SK-N-SH (cell line): ENCODE measurements around the gene CLEC2D. TPM values are rescaled to one million over a fixed set of nuclear protein-coding genes. Genes with fewer than 3 reads are reported as not detected.

Source experiments
- CTCF ChIA-PET: fragments of 300-600, 350-600 bp; formaldehyde crosslinking; extraction: SDS; loops from one replicate; lab custom pipeline; 2021; lab: Yijun Ruan, JAX
- POLR2A ChIA-PET: fragments of 350-600 bp; sonication (Branson Sonifier 250); formaldehyde crosslinking; extraction: SDS; loops from one replicate; lab custom pipeline; 2020; ENCODE audit warnings: antibody characterized with exemption, inconsistent platforms; lab: Yijun Ruan, JAX
- DNase-seq: peaks from one replicate; pipeline ENCODE4 v3.0.0; 2012
- H2AFZ ChIP-seq: fragments of 200-600 bp; sonication (generic); 2 replicates; pipeline ENCODE4 v1.8.1; 2016; ENCODE audit warnings: antibody characterized with exemption, mild to moderate bottlenecking, low read depth
- H3F3A ChIP-seq: fragments of 200-600 bp; sonication (generic); replicated peaks from 2 replicates; pipeline ENCODE3; 2016; ENCODE audit warnings: antibody characterized with exemption, mild to moderate bottlenecking; ENCODE audit not compliant: insufficient read depth
- H3K27ac ChIP-seq, 2 experiments: fragments of 200-500 bp in 1 of 2; fragments of 200-600 bp in 1 of 2; sonication (Bioruptor generic) in 1 of 2; sonication (generic), shearing (Covaris generic) in 1 of 2; 2 replicates each; pipeline versions ENCODE4 v1.5.1 to v1.6.1; 2014 to 2016; ENCODE audit warnings: low read depth in 2 of 2, inconsistent platforms in 1 of 2, low read length in 1 of 2, mild to moderate bottlenecking in 1 of 2, mixed read lengths in 1 of 2
- H3K27me3 ChIP-seq: fragments of 200-600 bp; sonication (generic), shearing (Covaris generic); 2 replicates; pipeline ENCODE4 v1.6.1; 2016; ENCODE audit warnings: mixed run types; ENCODE audit not compliant: insufficient read depth
- H3K36me3 ChIP-seq, 2 experiments: fragments of 200-500 bp in 1 of 2; fragments of 200-600 bp in 1 of 2; sonication (Bioruptor generic) in 1 of 2; sonication (generic) in 1 of 2; replicated peaks in 1 of 2; 2 replicates each; pipeline versions ENCODE3 to v1.5.1; 2014 to 2016; ENCODE audit warnings: low read length in 1 of 2, mild to moderate bottlenecking in 1 of 2; ENCODE audit not compliant: insufficient read depth in 2 of 2, control insufficient read depth in 1 of 2
- H3K4me1 ChIP-seq, 2 experiments: fragments of 200-500 bp in 1 of 2; fragments of 200-600 bp in 1 of 2; sonication (Bioruptor generic) in 1 of 2; sonication (generic), shearing (Covaris generic) in 1 of 2; 2 replicates each; pipeline versions ENCODE4 v1.5.1 to v1.6.1; 2014 to 2016; ENCODE audit warnings: low read depth in 1 of 2, low read length in 1 of 2, mixed run types in 1 of 2; ENCODE audit not compliant: insufficient read depth in 2 of 2, control insufficient read depth in 1 of 2
- H3K4me2 ChIP-seq: fragments of 200-600 bp; sonication (generic), shearing (Covaris generic); 2 replicates; pipeline ENCODE4 v1.6.1; 2017; ENCODE audit warnings: mixed run types
- H3K4me3 ChIP-seq, 2 experiments: fragments of 200-500 bp in 1 of 2; fragments of 200-600 bp in 1 of 2; sonication (Bioruptor generic) in 1 of 2; sonication (generic), shearing (Covaris generic) in 1 of 2; 2 replicates each; pipeline versions ENCODE4 v1.5.1 to v1.8.1; 2014 to 2016; ENCODE audit warnings: low read depth in 2 of 2, inconsistent platforms in 1 of 2, low read length in 1 of 2, mild to moderate bottlenecking in 1 of 2, mixed read lengths in 1 of 2, moderate library complexity in 1 of 2
- H3K79me2 ChIP-seq: fragments of 200-600 bp; sonication (generic); 2 replicates; pipeline ENCODE4 v1.8.1; 2017; ENCODE audit warnings: mild to moderate bottlenecking; ENCODE audit not compliant: insufficient read depth
- H3K9ac ChIP-seq: fragments of 200-600 bp; sonication (generic); 2 replicates; pipeline ENCODE4 v1.6.1; 2017; ENCODE audit warnings: mixed run types
- H3K9me2 ChIP-seq: fragments of 200-600 bp; sonication (generic); 2 replicates; pipeline ENCODE4 v1.6.1; 2017; ENCODE audit warnings: mixed run types
- H3K9me3 ChIP-seq: fragments of 200-600 bp; sonication (generic); 2 replicates; pipeline ENCODE4 v1.6.1; 2017; ENCODE audit warnings: mixed run types, mild to moderate bottlenecking, moderate library complexity
- H4K20me1 ChIP-seq: fragments of 200-600 bp; sonication (generic); 2 replicates; pipeline ENCODE4 v1.6.1; 2017; ENCODE audit warnings: mild to moderate bottlenecking, mixed run types; ENCODE audit not compliant: insufficient read depth
- EZH2phosphoT487 ChIP-seq: fragments of 200-600 bp; sonication (generic); IDR thresholded peaks from 2 replicates; pipeline ENCODE4 v1.6.1; 2017; ENCODE audit warnings: low read depth, mixed run types, mild to moderate bottlenecking, antibody characterized with exemption, moderate library complexity, borderline replicate concordance
- GATA2 ChIP-seq: sonication (generic); formaldehyde crosslinking; IDR thresholded peaks from 2 replicates; pipeline ENCODE4 v1.5.0; 2020; ENCODE audit warnings: mild to moderate bottlenecking, missing genetic modification reagents
- MEF2A ChIP-seq: IDR thresholded peaks from 2 replicates; pipeline ENCODE4 v1.4.0; 2012; ENCODE audit warnings: low read depth, borderline replicate concordance
- NFIC ChIP-seq: IDR thresholded peaks from 2 replicates; pipeline ENCODE4 v1.4.0; 2012; ENCODE audit warnings: borderline replicate concordance
- RAD21 ChIP-seq: IDR thresholded peaks from 2 replicates; pipeline ENCODE4 v1.6.1; 2012; ENCODE audit warnings: mild to moderate bottlenecking, low read length
- RXRA ChIP-seq: IDR thresholded peaks from 2 replicates; pipeline ENCODE4 v1.4.0; 2012; ENCODE audit warnings: low read depth, mild to moderate bottlenecking, borderline replicate concordance
- SIN3A ChIP-seq: IDR thresholded peaks from 2 replicates; pipeline ENCODE4 v1.6.1; 2012; ENCODE audit warnings: low read depth, mild to moderate bottlenecking, low read length, moderate library complexity, borderline replicate concordance
- TAF1 ChIP-seq: IDR thresholded peaks from 2 replicates; pipeline ENCODE4 v1.6.1; 2012; ENCODE audit warnings: low read depth, mild to moderate bottlenecking, low read length, moderate library complexity, borderline replicate concordance
- TCF12 ChIP-seq: IDR thresholded peaks from 2 replicates; pipeline ENCODE4 v1.4.0; 2012
- WGBS: methylation state at CpG from one replicate; pipeline ENCODE4 v1.1.6; 2017; ENCODE audit warnings: low lambda C conversion rate; 5-methylcytosine and 5-hydroxymethylcytosine counted together
- polyA plus RNA-seq, 3 experiments: library from polyadenylated mRNA; depleted of rRNA; stranded (reverse); fragments of >200 nt; gene quantifications; 2 replicates each; pipeline ENCODE4 v1.2.3, GENCODE V29; 2012
- TF ChIP-seq, protein P1 (sequence below): IDR thresholded peaks from 2 replicates; pipeline ENCODE4 v1.4.0; 2012; ENCODE audit warnings: low read depth, borderline replicate concordance
- TF ChIP-seq, protein P2 (sequence below): IDR thresholded peaks from 2 replicates; pipeline ENCODE4 v1.6.1; 2012; ENCODE audit warnings: mild to moderate bottlenecking, low read depth, low read length, moderate library complexity
- TF ChIP-seq, protein P3 (sequence below): fragments of 150-350 bp; IDR thresholded peaks from 2 replicates; pipeline ENCODE4 v1.6.1; 2017; ENCODE audit warnings: antibody characterized with exemption, low read length, low read depth, borderline replicate concordance
- TF ChIP-seq, protein P4 (sequence below): fragments of 200-600 bp; sonication (generic); IDR thresholded peaks from 2 replicates; pipeline ENCODE4 v1.6.1; 2017; ENCODE audit warnings: antibody characterized with exemption, mild to moderate bottlenecking, moderate library complexity

The CLEC2D gene
- polyA plus RNA-seq, 1 of the 3 experiments (the other 2 are of a cell fraction), result 0.81 TPM

DNA sequence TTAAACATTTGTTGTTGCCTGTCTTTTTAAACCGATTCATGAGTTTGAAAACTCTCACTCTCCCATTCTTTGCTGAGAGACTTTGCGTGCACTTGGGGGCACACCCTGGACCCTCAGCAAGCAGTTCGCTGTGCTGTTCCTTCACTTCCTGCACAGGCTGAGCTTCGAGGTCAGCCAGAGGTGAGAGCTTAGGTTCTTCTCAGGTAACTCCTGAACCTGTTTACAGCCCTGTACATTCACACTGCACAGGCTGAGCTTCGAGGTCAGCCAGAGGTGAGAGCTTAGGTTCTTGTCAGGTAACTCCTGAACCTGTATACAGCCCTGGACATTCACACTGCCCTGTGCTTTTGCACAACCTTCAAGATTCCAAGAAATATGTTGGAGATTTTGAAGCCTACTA, 73.1 kb downstream of the CLEC2D start:
- POLR2A ChIA-PET, result no interaction called here
- Histone ChIP-seq H2AFZ (no peak overlapping the region), H3K4me2 (no peak overlapping the region)

DNA sequence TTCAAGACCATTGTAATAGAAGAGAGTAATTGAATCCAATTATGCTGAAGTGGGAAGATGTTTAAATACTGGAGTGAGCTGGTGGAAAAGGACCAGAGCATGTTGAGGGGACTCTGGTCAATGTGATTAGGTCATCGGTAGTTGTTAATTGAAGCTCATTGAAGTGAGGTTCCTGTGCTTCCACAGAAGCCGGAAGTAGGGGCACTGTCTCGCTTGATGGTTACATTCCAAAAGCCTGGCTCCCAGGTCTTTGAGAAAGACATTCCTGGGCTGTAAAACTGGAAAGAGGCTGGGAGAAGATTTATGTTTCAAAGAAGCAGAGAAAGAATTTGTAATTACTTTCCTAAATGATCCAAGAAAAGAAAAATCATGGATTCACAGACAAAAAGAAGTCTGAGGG, 75.7 kb downstream of the CLEC2D start:
- ChIA-PET POLR2A (no interaction called here), CTCF (interaction anchor here (1.8 to 2.2 kb wide), 2 partner anchors 10 to 15 kb away, joined by 5 to 11 read pairs; no protein-coding TSS in a partner anchor)
- DNase-seq, result no peak
- Histone ChIP-seq H3K9me3 (no peaks in the 10 kb centered on the region), H3K27me3 (peaks cover 31% of the 10 kb centered on the region; the same call in 1 of the 2 replicates), H3K9ac (no peak overlapping the region), H3K9me2 (no peaks in the 10 kb centered on the region), H2AFZ (no peak overlapping the region), H3K36me3 (no peaks in the 10 kb centered on the region), H3K27ac (no peak overlapping the region), H3F3A (no peaks in the 10 kb centered on the region), H4K20me1 (no peaks in the 10 kb centered on the region), H3K4me3 (no peak overlapping the region), H3K79me2 (no peaks in the 10 kb centered on the region), H3K4me1 (no peaks in the 10 kb centered on the region), H3K4me2 (no peak overlapping the region)
- WGBS, result 3% methylated on average over 3 of the region's 3 CpGs
- no peak for TF ChIP-seq GATA2 (CRISPR knock-in tag)
- TF ChIP-seq, protein P1, sequence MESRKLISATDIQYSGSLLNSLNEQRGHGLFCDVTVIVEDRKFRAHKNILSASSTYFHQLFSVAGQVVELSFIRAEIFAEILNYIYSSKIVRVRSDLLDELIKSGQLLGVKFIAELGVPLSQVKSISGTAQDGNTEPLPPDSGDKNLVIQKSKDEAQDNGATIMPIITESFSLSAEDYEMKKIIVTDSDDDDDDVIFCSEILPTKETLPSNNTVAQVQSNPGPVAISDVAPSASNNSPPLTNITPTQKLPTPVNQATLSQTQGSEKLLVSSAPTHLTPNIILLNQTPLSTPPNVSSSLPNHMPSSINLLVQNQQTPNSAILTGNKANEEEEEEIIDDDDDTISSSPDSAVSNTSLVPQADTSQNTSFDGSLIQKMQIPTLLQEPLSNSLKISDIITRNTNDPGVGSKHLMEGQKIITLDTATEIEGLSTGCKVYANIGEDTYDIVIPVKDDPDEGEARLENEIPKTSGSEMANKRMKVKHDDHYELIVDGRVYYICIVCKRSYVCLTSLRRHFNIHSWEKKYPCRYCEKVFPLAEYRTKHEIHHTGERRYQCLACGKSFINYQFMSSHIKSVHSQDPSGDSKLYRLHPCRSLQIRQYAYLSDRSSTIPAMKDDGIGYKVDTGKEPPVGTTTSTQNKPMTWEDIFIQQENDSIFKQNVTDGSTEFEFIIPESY, result no peak
- TF ChIP-seq, protein P2, sequence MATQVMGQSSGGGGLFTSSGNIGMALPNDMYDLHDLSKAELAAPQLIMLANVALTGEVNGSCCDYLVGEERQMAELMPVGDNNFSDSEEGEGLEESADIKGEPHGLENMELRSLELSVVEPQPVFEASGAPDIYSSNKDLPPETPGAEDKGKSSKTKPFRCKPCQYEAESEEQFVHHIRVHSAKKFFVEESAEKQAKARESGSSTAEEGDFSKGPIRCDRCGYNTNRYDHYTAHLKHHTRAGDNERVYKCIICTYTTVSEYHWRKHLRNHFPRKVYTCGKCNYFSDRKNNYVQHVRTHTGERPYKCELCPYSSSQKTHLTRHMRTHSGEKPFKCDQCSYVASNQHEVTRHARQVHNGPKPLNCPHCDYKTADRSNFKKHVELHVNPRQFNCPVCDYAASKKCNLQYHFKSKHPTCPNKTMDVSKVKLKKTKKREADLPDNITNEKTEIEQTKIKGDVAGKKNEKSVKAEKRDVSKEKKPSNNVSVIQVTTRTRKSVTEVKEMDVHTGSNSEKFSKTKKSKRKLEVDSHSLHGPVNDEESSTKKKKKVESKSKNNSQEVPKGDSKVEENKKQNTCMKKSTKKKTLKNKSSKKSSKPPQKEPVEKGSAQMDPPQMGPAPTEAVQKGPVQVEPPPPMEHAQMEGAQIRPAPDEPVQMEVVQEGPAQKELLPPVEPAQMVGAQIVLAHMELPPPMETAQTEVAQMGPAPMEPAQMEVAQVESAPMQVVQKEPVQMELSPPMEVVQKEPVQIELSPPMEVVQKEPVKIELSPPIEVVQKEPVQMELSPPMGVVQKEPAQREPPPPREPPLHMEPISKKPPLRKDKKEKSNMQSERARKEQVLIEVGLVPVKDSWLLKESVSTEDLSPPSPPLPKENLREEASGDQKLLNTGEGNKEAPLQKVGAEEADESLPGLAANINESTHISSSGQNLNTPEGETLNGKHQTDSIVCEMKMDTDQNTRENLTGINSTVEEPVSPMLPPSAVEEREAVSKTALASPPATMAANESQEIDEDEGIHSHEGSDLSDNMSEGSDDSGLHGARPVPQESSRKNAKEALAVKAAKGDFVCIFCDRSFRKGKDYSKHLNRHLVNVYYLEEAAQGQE, result no peak
- no peak for TF ChIP-seq RAD21
- no peak for TF ChIP-seq NFIC
- TF ChIP-seq, protein P3, sequence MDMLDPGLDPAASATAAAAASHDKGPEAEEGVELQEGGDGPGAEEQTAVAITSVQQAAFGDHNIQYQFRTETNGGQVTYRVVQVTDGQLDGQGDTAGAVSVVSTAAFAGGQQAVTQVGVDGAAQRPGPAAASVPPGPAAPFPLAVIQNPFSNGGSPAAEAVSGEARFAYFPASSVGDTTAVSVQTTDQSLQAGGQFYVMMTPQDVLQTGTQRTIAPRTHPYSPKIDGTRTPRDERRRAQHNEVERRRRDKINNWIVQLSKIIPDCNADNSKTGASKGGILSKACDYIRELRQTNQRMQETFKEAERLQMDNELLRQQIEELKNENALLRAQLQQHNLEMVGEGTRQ, result no peak
- no peak for TF ChIP-seq EZH2phosphoT487
- TF ChIP-seq TCF12, result no peak
- TF ChIP-seq, protein P4, sequence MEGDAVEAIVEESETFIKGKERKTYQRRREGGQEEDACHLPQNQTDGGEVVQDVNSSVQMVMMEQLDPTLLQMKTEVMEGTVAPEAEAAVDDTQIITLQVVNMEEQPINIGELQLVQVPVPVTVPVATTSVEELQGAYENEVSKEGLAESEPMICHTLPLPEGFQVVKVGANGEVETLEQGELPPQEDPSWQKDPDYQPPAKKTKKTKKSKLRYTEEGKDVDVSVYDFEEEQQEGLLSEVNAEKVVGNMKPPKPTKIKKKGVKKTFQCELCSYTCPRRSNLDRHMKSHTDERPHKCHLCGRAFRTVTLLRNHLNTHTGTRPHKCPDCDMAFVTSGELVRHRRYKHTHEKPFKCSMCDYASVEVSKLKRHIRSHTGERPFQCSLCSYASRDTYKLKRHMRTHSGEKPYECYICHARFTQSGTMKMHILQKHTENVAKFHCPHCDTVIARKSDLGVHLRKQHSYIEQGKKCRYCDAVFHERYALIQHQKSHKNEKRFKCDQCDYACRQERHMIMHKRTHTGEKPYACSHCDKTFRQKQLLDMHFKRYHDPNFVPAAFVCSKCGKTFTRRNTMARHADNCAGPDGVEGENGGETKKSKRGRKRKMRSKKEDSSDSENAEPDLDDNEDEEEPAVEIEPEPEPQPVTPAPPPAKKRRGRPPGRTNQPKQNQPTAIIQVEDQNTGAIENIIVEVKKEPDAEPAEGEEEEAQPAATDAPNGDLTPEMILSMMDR, result no peak
- no peak for TF ChIP-seq MEF2A

More for the DNA sequence above, 73.1 kb downstream of the CLEC2D start:
- TF ChIP-seq SIN3A (no peak), RXRA (no peak), TAF1 (no peak)
- TF ChIP-seq, protein P2, result no peak
- Histone ChIP-seq H4K20me1 (no peaks in the 10 kb centered on the region), H3K9me3 (no peaks in the 10 kb centered on the region), H3K4me1 (no peaks in the 10 kb centered on the region), H3K79me2 (no peaks in the 10 kb centered on the region), H3K9ac (no peak overlapping the region), H3K36me3 (no peaks in the 10 kb centered on the region), H3K27me3 (peaks cover 49% of the 10 kb centered on the region; the same call in 1 of the 2 replicates), H3F3A (no peaks in the 10 kb centered on the region), H3K9me2 (no peaks in the 10 kb centered on the region), H3K4me3 (no peak overlapping the region), H3K27ac (no peak overlapping the region)
- 8% methylated on average over 5 of the region's 5 CpGs for WGBS
- CTCF ChIA-PET, result interaction anchor here (0.6 to 1.7 kb wide), 17 partner anchors 8 to 769 kb away, joined by 3 to 7 read pairs (median 3); partner anchors contain the start of gene CLECL1
- DNase-seq, result no peak
